G401.6 (cell line): Measurements from ENCODE around the gene OR52A1.

Experiments
- FAIRE-seq: peaks from 2 replicates; lab custom pipeline; 2012; peaks lifted over from hg19 to GRCh38; lab: Jason Lieb, UNC

The OR52A1 gene

DNA sequence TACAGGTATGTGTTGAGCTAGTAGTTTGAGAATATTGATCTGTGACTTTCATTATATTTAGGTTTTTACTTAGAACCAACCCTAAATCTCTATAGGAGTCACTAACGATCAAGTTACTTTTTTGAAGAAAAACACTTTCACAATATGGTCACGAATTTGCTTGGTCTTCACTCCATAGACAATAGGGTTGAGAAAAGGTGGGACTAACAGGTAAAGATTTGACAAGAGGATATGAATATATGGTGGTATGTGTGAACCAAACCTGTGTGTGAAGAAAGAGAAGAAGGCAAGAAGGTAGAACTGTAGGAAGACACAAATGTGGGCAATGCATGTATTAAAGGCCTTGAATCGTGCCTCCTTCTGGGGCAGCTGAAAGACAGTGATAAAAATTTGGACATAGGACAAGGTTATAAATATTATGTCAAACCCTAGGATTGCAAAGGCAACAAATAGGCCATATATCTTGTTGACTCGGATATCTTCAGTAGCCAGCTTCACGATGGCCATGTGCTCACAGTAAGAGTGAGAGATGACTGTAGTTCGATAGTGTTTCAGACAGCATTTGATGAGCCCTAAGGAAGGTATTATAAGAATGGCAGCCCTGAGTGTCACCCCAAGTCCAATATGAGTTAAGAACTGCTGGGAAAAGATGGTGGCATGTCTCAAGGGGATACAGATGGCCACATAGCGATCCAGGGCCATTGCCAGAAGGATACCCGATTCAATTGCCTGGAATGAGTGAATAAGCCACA is 22.8 kb downstream of the OR52A1 start:
- FAIRE-seq: no peak

- FAIRE-seq: no peak
Observed at GRCh38 chr11:5129457-5129877, 25.1 kb downstream of the OR52A1 start.

DNA sequence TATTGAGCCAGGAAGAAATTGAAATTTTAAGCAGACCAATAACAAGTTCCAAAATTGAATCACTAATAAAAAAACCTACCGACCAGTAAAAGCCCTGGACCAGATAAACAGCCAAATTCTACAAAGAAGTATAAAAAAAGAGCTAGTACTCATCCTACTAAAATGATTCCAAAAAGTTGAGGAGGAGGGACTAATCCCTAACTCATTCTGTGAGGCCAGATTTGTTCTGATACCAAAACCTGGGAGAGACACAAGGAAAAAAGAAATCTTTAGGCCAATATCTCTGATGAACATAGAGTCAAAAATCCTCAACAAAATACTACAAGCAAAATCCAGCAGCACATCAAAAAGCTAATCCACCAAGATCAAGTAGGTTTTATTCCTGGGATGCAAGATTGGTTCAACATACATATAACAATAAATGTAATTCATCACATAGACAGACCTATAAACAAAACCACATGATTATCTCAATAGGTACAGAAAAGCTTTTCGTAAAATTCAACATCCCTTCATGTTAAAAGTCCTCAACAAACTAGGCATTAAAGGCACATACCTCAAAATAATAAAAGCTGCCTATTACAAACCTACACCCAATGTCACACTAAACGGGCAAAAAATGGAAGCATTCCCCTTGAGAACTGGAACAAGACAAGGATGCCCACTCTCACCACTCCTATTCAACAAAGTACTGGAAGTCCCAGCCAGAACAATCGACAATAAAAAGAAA is 29.5 kb downstream of the OR52A1 start:
- FAIRE-seq: no peak

- FAIRE-seq: peak; percentile 79
Observed at GRCh38 chr11:5123802-5124521, 30.6 kb downstream of the OR52A1 start.

- FAIRE-seq: no peak
Observed at GRCh38 chr11:5118893-5119292, 35.7 kb downstream of the OR52A1 start.

DNA sequence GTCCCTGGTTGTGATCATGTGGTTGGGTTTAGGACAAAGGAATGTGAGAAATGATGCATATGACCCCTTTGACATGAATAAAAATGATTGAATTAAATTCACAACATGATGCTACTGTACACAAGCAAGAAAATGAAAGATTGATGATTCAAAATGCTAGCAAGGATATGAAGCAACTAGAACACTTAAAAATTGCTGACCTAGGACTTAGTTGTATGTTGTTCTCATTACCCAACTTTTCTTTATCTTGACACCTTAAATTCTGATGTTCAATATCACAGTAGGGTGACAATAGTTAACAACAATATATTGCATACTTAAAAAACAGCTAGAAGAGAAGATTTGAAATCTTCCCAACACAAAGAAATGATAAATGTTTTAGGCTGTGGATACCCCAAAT is 37.0 kb downstream of the OR52A1 start:
- no peak for FAIRE-seq

GRCh38 chr11:5115339-5115738 is 39.2 kb downstream of the OR52A1 start:
- no peak for FAIRE-seq

DNA sequence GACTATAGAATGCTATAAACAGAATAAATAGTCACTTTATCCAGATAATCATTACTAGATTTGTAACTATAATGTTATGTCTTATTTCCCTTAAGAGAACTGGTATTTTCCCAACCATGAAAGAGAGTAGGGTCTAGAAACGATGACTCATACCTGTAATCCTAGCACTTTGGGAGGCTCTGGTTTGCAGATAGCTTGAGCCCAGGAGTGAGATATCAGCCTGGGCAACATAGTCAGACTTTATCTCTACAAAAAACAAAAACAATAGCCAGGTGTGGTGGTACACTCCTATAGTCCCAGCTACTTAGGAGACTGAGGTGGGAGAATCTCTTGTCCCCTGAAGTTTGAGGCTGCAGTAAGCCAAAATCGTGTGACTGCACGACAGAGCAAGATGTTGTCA is 47.3 kb downstream of the OR52A1 start:
- FAIRE-seq: no peak

DNA sequence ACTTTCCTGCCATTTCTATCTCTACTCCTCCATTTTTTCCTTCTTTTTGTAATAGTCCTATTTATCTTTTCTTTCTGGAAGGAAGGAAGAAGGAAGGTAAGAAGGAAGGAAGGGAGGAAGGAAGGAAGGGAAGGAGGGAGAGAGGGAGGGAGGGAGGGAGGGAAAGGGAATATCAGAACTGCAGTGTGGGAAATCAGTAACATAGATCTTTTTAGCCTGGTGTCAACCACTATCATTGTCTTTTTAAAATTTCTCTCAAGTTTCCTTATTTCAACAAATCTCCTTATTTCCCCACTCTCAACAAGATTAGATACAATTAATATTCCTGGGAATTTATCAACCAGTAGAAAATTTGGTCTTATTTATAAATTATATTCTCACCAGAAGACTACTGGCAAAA is 51.5 kb downstream of the OR52A1 start:
- no peak for FAIRE-seq

DNA sequence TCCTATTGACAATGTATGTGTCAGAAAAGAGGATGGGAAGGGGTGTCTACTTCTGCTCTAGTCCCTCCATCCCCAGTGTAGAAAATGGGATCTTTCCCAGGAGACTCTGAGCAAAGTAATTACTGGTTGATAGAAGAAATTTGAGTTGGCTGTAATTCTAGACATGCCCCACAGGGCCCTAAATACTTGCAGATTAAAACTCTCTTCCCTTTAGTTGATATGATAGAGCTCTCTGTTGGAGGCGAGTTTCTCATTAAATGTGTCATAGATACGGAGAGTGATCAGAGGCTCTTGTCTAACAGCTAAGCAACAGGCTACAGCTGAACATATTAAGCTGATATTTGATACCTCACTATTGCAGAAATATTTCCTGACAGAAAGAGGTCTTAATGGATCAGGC is 52.3 kb downstream of the OR52A1 start:
- no peak for FAIRE-seq

- no peak for FAIRE-seq
Observed at GRCh38 chr11:5096011-5096410, 58.5 kb downstream of the OR52A1 start.
